HG02840 (cell line): Measurements from ENCODE around the gene IDUA.
"Not testable (repeated sequence)": the region's sequence is repeated elsewhere in the genome, so short reads cannot be mapped to it uniquely, and the experiment has no call there.

Source experiments
- ATAC-seq: cut with Tn5 transposase; IDR thresholded peaks from one replicate; pipeline ENCODE4 v1.9.1; 2021; ENCODE audit warnings: mild to moderate bottlenecking, moderate library complexity, moderate number of reproducible peaks; ENCODE audit not compliant: unreplicated experiment, low FRiP score

IDUA gene

DNA sequence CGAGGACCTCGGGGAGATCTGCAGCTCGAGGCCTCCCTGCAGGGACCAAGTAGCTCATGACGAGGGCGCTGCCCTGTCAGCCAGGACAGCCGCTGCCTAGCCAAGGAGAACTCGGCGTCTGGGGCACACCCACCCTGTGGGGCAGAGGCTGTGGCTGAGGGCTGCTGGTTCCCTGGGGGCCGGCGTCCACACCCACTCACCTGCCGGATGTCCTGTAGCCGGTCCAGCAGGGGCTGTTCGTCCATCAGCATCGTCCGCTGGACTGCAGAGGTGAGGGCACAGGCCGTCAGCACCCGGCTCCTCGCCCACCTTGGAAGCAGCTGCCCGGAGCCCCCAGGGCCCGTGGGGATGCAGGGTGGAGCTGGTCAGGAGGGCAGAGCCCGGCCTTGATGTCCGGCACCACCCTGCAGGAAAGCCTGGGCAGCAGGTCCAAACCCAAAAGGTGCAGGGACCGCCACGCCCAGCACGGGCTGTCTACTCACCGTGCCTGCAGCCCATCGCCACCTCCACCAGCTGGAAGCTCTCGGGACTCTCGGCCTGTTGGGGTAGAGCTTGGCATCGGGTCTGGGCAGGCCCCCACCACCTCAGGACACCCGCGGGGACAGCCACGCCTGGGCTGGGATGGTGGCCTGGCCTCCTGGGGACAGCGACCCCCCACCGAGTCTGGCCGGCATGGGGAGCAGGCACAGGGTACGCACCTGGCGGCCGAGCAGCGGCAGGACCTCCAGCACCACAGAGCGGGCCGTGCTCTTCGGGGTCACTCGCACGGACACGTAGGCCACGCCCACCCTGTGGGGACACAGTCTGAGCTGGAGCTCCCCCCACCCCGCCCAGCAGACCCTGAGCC lies 20.4 kb upstream of the IDUA start:
- no peak for ATAC-seq

DNA sequence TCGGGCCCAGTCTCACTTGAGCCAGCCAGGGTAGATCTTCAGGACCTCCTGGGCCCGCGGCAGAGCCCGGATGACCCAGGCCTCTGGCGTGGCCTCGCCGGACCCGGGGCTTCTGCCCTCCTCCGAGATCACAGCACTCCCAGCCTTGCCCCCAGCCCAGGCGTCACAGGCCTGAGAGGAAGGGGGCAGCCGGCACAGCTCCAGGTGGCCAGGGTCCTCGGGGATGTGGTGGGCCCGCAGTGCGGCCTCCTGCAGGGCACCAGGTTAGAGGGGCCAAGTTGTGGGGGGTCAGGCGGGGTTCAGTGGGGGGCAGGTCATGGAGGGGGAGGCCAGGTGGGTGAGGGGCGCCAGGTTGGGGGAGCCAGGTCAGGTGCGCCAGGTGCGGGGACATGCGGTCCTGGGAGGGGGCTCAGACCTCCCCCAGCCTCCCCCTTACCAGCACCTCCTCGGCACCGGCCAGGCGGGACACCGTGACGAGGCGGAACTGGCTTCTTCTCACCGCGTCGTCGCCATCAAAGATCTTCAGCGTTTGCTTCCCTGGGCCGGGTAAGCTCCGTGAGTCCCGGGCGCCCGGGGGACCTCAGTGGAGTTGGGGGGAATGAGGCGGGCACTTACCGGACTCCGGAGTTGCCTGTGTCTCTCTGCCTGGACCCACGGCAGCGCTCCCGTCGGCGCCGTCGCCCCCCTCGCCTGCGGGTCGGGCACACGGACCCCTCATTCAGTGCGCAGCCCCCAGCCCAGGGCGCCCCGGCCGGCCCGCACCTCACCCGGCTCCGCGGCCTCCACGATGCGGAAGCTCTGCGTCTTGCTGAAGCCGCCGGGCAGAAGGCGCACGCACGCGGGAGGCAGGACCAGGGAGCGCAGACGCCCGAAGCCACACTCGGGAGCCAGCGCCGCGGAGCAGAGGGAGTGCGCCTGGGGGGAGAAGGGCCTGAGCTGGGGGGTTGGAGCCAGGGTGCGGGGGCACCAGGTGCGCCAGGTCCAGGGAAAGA lies 19.4 kb upstream of the IDUA start:
- ATAC-seq, result no peak

DNA sequence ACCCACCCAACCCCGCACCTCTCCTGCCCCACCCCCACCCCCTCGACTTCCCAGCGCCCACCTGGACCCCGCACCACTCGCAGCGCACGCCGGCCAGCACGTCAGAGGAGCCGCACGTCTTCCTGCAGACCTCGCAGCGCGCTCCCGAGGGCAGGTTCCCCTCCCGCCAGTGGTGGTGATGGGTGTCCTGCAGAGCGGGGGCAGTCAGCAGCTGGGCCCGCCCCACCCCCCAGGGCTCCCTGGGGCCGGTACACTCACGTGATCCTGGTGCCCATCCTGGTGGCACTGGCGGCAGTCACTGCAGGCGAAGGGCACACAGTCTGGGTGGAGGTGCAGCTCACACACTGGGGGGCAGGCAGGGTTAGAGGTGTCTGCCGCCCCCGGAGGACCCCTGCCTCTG lies 18.6 kb upstream of the IDUA start:
- ATAC-seq, result no peak

DNA sequence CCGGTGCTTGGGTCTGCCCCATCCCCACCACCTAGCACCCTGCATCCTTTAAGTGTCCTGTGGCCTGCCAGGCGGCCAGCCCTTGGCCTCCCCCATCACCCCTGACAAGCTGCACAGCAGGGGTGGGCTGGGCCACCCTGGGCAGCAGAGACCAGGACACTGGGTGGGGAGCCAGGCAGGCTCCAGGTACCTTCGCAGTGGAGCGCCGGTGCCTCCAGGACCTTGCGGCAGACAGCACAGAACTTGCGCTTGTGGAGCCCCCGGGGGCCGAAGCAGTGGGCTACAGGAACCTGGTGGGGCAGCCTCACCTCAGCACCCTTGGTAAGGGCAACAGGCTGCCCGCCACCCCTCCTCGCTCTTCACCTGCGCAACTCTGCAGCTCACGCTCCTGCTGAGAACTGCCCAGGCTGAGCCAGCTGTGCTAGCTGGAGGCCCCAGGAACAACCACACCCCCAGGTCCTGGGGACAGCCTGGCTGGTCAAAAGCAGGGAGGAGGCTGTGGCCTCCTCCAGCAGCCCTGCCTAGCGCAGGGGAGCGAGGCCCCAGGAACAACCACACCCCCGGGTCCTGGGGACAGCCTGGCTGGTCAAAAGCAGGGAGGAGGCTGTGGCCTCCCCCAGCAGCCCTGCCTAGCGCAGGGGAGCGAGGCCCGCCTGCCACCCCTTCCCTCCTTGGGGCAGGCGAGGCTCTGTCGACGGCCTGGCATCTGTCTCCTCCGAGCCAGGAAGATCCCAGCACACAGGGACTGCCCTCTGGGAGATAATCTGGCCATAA lies 18.0 kb upstream of the IDUA start:
- no peak for ATAC-seq

DNA sequence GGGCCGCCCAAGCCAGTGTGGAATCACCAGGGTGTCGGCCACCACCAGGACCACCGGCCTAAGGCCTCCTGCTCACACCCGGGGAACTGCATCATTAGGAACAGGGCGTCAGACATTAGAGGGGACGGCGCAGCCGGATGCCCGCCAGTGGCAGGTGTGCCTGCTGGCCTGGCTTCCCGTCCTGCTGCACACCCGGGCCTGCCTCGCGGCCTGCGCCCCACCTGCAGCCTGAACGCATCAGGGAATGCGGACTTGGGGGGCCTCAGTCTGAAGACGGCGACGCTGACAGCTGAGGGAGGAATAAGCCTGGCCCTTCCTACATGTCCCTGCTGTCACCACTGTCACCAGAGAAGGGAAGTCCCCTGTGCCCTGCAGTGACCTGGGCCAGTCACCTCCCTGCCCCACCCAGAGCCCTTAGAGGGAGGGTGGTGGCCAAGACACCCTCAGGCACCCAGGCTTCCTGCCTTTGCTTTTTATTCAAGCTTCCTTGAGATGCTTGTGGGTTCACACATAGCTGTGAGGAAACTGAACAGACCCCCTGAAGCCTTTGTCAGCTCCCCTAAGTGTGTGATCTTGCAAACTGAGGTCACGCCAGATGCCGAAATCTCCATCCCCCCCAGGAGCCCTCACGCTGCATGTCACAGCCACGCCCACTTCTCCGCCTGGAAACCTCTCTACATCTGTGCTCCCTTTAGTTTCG lies 16.6 kb upstream of the IDUA start:
- no peak for ATAC-seq

DNA sequence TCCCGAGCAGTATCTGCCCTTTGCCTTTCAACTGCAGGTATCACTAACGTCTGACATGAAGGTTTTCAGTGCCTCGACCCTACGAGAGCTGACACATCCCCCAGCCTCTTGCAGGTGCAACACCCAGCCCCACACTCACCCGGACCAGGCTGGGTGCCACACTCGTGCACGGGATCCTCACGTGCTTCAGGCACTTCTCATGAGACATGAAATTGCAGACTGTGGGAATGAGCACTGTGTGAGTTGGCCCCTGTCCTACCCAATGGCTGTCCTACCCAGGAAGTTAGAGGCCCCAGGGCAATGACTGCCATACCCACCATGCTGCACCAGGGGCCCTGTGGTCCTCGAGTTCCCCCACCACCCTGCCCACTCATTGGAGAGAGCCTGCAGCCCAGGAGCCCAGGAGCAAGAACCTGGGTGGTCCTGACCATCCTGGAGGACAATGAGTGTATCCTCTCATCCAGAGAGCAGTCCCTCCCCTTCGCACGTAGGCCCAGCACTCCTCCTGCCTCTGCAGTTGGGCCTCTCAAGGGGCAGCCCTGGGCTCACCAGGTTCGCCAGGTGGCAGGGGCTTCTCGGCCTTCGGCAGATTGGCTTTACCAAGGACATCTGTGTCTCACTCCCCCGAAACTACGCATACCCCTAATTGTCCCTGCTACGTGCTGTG lies 15.9 kb upstream of the IDUA start:
- ATAC-seq, result no peak

DNA sequence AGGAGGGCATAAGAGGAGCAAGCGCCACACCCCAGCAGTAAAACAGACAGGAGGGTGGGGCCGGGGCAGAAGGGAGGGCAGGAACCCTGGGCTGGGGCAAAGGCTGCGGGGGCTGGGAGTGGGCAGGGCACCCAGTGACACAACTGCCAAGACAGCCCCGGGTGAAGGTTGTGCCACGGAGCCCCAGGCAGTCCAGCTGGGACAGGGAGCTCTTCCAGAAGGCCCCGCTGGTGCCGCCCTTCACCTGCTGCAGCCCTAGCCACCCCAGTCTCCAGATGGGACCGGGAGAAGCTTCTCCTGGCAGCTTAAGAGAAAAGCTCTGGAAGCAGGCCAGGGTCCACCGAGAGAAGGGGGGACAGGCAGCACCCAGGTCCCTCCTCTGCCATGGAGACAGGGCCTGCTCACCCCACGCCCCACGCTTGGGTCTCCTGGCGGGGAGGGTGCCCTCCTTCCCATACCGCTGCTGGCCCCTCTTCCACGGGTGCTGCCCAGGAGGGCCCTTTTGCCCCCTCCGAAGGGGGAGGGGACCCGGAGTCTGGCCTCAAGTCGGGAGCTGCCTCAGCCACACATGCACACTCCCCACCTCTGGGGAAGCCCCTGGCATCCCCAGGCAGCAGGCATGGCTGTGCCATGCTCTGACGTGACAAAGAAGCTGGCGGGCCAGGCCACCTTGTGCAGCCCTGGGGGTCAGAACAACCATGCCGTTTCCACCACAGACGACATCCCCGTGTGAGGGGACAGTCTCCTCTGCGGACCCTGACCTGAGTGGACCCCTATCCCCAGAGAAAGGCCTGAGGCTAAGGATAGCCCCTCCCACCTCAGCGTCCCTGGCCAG lies 15.0 kb upstream of the IDUA start:
- no peak for ATAC-seq

DNA sequence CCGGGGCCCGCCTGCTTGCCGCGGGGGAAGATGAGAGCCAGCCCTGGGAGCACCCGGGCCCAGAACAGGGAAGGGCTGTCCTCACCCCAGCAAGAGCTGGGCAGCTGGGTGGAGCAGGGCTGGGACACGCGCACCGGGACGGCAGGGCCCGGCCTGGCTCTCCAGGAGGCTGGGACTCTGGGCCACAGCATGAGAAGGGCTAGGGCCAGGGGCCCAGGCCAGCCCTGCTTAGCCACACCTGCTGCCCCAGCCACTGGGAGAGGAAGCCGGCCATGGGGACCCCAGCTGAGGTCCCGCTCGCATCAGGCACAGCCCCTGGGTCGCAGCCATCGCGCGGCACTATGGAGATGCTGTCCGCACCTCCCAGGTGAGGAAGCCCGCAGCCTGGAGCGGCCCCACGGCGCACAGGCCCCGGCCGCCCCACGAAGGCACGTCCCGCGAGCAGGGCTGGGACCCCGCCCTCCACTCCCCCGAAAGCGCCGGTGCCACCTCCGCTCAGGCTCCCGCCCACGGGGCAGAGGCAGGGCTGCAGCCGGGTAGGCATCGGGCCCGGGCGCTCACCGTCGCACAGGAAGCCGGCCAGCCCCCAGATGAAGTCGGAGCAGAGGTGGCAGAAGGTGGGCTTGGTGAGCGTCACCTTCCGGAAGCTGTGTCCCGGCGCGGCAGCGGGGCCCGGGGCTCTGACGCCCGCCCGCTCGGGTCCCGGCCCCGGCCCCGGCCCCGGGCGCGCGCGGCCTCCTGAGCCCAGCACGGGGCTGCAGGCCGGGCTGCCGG lies 14.0 kb upstream of the IDUA start:
- ATAC-seq, result peak; percentile 34

DNA sequence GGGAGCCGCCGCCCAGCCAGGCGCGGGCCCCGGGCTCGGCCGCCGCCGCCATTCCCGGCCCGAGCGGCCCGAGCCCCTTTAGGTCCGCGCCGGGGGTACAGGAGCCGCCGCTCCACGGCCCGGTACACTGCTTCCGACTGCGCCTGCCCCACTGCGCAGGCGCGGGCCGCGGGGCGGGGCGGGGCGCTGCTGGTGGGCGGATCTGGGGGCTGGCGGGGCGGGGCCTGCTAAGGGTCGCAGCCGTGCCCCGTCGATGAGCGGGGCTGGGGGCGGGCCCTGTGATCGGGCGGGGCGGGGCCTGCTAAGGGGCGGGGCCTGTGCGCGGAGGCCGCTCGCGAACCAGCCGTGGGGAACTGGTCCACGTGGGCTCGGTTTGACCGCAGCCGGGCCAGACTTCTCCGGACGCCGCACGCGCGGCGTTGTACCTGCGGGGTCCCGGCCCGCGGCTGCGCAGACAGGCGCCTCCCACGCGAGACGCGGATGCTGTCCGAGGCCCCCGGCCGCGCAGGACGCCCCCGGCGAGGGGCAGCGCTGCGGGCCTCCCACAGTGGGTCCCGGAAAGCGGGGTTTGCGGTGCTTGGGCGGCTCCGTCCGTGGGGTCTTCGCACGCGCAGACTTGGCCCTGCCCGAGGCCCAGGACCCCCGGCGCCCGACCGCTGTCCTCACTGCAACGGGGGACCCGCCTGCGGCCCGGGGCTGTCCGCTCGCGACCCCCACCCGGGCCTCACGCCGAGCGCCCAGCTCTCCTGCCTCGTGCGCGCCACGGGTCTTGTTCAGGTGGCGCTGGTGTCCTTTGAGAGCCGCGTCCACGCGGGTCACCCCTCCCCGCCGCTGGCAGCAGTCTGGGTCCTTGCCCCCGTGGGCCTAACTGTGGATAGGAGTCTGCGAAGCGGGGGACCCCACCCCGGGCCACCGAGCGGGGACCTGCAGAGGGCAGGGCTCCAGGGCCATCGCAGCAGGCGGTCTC lies 13.1 kb upstream of the IDUA start, which contains the start of gene DGKQ:
Gene DGKQ, minus strand, starts transcription at position 139 of the 967 bp plus-strand sequence. Its CDS starts 87 bp downstream, at position 52.
- ATAC-seq, result peak; percentile 43

DNA sequence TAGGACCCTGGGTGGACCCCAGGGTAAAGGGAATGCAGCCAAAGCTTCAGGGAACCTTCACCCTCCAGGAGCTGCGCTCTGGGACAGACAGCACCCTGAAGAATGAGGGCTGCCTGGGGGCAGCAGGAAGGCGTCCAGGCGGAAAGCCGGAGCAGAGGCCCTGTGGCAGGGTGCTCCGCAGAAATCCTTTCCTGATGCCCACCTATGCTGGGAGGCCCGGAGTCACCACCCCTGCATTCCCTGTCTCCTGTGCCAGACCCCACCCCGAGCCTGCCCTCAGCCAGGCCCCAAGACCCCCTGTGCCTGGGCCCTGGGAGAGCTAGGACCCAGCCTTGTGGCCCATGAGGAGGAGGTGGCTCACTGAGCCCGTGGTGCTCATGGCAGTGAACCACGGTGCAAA lies 12.2 kb upstream of the IDUA start:
- no peak for ATAC-seq

DNA sequence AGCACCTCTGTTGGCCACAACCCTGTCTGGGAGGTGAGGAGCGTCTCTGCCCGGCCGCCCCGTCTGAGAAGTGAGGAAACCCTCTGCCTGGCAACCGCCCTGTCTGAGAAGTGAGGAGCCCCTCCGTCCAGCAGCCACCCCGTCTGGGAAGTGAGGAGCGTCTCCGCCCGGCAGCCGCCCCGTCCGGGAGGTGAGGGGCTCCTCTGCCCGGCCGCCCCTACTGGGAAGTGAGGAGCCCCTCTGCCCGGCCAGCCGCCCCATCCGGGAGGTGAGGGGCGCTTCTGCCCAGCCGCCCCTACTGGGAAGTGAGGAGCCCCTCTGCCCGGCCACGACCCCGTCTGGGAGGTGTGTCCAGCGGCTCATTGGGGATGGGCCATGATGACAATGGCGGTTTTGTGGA lies 10.8 kb upstream of the IDUA start:
- ATAC-seq, result not testable (repeated sequence)

DNA sequence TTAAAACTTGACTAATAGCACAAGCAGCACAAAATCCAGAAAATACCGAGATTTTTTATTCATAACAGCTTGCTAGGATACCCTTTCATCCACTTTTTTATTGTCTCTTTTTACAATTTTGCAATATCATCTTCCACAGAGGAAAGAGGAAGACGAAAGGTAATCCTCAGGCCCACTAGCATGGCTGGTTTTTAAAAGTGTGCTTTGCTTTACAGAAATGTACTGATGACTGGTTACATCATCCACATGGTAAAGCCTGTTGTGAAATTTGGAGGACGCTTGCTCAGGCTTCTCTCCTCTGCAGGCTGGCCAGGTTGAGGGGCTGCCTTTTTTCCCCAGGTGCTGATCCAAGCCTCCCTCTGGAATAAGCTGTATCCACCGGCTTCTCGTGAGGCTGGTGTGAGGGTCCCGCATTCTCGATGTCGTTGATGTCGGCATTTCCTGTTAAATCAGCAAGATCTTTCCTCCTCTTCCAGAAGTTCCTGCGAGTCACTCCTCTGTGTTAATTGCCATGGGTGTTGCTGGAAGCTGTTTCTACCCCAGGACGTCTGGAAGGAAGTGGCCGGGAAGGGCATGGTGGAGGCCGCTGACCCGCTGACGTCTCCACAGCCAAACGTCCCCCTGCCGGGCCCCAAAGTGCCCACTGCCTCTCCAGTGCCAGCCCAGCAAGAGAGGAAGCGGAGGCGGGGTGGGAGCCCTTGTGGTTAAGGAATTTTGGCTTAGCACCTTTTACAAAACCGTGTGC lies 7.7 kb upstream of the IDUA start:
- no peak for ATAC-seq

DNA sequence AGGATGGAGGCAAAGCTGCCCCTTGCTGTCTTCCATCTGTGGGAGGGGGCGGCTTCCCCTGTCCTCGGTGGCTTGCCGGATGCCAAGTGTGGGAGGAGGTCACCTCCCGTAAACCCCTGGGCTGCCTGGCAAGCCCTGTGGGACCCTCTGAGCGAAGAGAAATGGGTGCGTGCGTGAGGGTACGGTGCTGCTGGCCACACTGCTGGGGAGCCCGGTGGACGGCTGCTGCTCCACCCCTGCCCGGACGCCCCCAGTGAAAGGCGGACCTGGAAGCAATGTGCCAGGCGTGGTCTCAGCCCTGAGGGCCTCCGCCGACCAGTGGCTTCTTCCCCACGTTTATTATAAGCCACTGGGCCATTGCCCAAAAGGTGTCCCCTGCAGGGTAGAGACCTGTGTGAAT lies 4.6 kb upstream of the IDUA start:
- ATAC-seq, result no peak

DNA sequence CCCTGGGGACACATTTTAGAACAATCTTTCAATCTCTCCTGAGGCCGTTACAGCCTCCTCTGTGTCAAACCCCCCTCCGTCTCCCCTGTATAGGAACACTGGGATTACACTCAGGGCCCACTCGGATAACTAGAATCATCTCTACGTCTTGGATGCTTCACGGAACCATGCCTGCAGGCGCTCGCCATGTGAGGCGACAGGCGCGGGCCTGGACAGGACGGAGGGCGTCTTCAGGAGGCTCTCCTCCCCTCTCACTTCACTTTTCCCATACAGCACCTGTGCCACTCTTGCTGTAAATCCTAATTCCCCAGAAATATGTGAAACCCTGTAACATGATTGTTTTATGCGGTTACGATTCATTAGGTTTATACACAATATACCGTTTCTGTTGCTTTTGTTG lies 4.0 kb upstream of the IDUA start:
- no peak for ATAC-seq

DNA sequence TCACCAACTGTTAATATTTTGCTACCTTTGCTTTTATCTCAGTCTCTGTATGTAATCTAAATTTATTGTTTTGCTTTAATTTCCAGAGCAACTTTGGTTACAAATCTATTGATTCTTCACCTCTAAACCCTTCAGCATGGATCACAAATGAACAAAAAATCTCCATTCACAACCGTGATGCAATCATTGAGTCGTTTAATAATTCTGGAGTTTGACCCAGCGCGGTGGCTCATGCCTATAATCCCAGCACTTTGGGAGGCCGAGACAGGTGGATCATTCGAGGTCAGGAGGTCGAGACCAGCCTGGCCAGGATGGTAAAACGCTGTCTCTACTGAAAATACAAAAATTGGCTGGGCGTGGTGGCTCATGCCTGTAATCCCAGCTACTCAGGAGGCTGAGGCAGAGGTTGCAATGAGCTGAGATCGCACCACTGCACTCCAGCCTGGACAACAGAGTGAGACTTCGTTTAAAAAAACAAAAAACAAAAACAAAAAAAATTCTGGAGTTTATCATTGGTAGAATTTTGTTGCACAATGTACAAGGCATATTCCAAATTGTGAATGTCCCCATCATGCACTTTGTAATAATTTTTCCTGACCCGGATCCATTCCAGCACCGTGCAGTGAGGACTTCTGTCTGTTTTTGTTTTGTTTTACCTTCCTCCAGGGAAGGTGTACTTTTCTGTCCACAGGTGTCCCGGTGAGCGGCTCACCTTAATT lies 2.3 kb upstream of the IDUA start:
- no peak for ATAC-seq
